Measurements from ENCODE around the gene SRSF1. TPM values are rescaled to one million over a fixed set of nuclear protein-coding genes. Genes with fewer than 3 reads are reported as not detected.
"Not testable (repeated sequence)": the region's sequence is repeated elsewhere in the genome, so short reads cannot be mapped to it uniquely, and the experiment has no call there.

The SRSF1 gene
- polyA plus RNA-seq, 2 donors, result 80.7 to 91.7 TPM

DNA sequence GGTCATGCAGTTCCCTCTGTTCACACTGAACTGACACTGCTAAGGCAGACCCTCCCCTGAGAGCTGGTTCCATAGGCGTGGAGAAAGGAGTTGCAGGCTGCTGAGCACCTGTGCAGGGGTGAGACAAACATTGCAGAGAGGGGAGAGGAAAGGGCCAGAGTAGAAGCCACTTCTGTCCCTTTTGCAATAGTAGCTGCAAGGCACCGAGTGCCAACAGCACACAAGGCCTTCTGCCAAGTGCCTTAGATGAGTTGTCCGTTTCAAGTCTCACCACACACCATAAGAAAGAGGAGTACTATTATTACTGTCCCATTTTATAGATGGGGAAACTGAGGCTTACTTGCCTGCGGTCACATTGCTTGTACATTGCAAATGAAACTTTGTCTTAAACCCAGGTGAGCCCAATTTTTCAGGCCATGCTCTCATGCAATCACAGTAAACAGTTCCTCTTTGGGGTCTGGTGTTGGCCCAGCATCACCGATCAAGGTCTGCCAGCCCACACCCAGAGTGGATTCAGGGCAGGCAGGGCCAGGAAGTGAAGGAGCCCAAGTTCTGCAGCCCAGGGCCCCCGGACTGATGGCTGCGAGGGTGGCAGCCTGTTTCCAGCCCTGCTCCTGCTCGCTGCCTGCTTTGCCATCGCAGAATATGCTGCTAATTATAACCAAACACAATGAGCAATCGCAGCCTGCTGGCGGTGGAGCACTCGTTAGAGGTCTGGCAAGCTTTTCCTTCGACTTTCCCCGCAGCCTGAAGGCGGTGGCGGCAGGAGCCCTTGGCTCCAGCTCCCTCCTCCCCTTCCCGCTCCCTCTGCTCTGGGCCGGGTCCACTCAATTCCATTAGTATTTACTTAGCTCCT, 39.4 kb upstream of the SRSF1 start:
- H3K27ac ChIP-seq (ENCODE audit: low read depth in 2 of 2, low read length in 1 of 2), result no peak overlapping the region
- H3K4me1 ChIP-seq (ENCODE audit: control insufficient read depth in 2 of 2, insufficient read depth in 2 of 2, low read length in 1 of 2), result peaks cover 2 to 4% of the 10 kb centered on the region in 2 donors
- H3K4me3 ChIP-seq (ENCODE audit: low read depth in 1 of 2, low read length in 2 of 2), result no peak overlapping the region
- H3K9me3 ChIP-seq (ENCODE audit: control insufficient read depth in 2 of 2, insufficient read depth in 1 of 2, low read depth in 1 of 2, low read length in 1 of 2), result no peaks in the 10 kb centered on the region
- WGBS, 2 donors, result 64 to 70% methylated on average over 18 of the region's 18 CpGs
- no peaks in the 10 kb centered on the region for H3K27me3 ChIP-seq (ENCODE audit: control insufficient read depth in 1 of 2, insufficient read depth in 2 of 2, low read length in 2 of 2)
- no peaks in the 10 kb centered on the region for H3K36me3 ChIP-seq (ENCODE audit: control insufficient read depth in 2 of 2, insufficient read depth in 2 of 2, low read length in 1 of 2)

DNA sequence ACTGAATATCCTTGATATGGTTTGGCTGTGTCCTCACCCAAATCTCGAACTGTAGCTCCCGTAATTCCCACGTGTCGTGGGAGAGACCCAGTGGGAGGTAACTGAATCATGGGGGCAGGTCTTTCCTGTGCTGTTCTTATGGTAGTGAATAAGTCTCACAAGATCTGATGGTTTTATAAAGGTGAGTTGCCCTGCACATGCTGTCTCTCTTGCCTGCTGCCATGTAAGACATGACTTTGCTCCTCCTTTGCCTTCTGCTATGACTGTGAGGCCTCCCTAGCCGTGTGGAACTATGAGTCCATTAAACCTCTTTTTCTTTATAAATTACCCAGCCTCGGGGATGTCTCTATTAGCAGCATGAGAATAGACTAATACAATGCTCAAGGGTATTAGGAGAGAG, 37.2 kb upstream of the SRSF1 start:
- H3K4me3 ChIP-seq (ENCODE audit: low read depth in 1 of 2, low read length in 2 of 2); H3K9me3 ChIP-seq (ENCODE audit: control insufficient read depth in 2 of 2, insufficient read depth in 1 of 2, low read depth in 1 of 2, low read length in 1 of 2); H3K36me3 ChIP-seq (ENCODE audit: control insufficient read depth in 2 of 2, insufficient read depth in 2 of 2, low read length in 1 of 2); H3K27me3 ChIP-seq (ENCODE audit: control insufficient read depth in 1 of 2, insufficient read depth in 2 of 2, low read length in 2 of 2); H3K4me1 ChIP-seq (ENCODE audit: control insufficient read depth in 2 of 2, insufficient read depth in 2 of 2, low read length in 1 of 2); H3K27ac ChIP-seq (ENCODE audit: low read depth in 2 of 2, low read length in 1 of 2): not testable (repeated sequence)
- WGBS, 2 donors, result 90 to 91% methylated on average over 6 of the region's 6 CpGs

DNA sequence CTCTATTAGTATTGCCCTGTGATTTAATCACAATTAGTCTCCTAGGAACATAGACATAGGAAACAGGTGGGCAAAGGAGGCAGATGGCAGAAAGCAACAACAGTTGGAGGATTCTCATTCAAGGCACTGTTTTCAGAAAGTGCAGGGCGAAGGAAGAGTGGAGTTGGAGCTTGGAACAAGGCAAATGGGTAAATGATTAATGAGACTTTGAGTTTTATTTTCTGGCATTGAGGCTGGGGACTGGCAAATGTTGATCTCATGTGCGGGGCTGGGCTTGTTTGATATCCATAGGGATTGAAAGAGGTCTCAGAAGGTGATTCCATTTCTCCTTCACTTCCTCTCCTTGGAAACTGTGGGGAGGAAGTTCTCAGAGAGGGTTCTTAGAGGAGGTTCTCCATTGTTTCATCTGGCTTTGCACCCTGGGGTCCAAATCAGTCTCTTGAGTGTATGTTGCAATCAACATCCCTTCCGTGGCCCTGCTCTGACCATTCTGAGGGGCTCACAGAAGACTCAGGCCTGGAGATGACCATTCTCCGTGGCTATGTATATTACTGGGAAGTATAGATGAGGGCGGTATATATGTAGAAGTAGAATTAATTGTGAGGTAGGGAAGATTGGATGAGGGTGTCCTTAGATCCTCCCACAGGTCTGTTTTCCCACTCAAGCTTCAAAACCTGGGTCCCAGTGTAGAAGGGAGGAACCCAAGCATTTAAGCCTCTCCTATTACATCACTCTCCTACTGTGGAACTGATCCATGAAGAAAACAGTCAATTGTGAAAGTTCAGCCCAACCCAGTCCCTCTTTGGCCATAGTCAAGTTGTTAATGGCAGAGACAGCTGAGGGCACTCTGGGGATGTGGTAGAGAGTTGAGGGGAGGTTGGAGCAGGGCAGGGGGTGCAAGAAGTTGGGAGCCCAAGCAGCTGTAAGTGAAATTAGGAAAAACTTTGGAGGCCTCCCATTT, 36.5 kb upstream of the SRSF1 start:
- WGBS, 2 donors, result 75 to 84% methylated on average over 5 of the region's 5 CpGs
- no peaks in the 10 kb centered on the region for H3K36me3 ChIP-seq (ENCODE audit: control insufficient read depth in 2 of 2, insufficient read depth in 2 of 2, low read length in 1 of 2)
- H3K4me3 ChIP-seq (ENCODE audit: low read depth in 1 of 2, low read length in 2 of 2), result no peak overlapping the region
- H3K9me3 ChIP-seq (ENCODE audit: control insufficient read depth in 2 of 2, insufficient read depth in 1 of 2, low read depth in 1 of 2, low read length in 1 of 2), result no peaks in the 10 kb centered on the region
- no peaks in the 10 kb centered on the region for H3K27me3 ChIP-seq (ENCODE audit: control insufficient read depth in 1 of 2, insufficient read depth in 2 of 2, low read length in 2 of 2)
- no peak overlapping the region for H3K27ac ChIP-seq (ENCODE audit: low read depth in 2 of 2, low read length in 1 of 2)
- H3K4me1 ChIP-seq (ENCODE audit: control insufficient read depth in 2 of 2, insufficient read depth in 2 of 2, low read length in 1 of 2), result peaks cover 2 to 4% of the 10 kb centered on the region in 2 donors

DNA sequence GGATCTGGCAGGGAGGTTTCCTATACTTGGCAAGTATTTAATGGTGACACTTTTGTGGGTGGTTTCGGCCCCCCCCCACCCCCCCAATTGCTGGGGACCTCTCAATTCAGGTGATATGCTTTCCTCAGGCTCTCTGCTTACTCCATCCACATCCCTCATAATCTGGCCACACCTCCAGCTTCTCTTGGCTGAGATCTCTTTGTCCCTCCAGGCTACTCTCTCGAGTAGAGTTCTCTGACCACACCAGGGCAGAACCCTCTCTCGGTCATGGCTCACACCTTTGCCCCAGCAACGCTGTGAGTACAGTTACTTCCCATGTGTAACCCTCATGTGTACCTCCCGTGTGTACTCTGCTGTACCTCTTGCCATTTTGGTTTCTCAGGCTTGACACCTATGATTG, 34.1 kb upstream of the SRSF1 start:
- no peaks in the 10 kb centered on the region for H3K9me3 ChIP-seq (ENCODE audit: control insufficient read depth in 2 of 2, insufficient read depth in 1 of 2, low read depth in 1 of 2, low read length in 1 of 2)
- no peaks in the 10 kb centered on the region for H3K27me3 ChIP-seq (ENCODE audit: control insufficient read depth in 1 of 2, insufficient read depth in 2 of 2, low read length in 2 of 2)
- peaks cover 0 to 2% of the 10 kb centered on the region in 2 donors for H3K4me1 ChIP-seq (ENCODE audit: control insufficient read depth in 2 of 2, insufficient read depth in 2 of 2, low read length in 1 of 2)
- no peak overlapping the region for H3K4me3 ChIP-seq (ENCODE audit: low read depth in 1 of 2, low read length in 2 of 2)
- no peaks in the 10 kb centered on the region for H3K36me3 ChIP-seq (ENCODE audit: control insufficient read depth in 2 of 2, insufficient read depth in 2 of 2, low read length in 1 of 2)
- 52 to 64% methylated on average over 5 of the region's 5 CpGs for WGBS, 2 donors
- H3K27ac ChIP-seq (ENCODE audit: low read depth in 2 of 2, low read length in 1 of 2), result no peak overlapping the region

DNA sequence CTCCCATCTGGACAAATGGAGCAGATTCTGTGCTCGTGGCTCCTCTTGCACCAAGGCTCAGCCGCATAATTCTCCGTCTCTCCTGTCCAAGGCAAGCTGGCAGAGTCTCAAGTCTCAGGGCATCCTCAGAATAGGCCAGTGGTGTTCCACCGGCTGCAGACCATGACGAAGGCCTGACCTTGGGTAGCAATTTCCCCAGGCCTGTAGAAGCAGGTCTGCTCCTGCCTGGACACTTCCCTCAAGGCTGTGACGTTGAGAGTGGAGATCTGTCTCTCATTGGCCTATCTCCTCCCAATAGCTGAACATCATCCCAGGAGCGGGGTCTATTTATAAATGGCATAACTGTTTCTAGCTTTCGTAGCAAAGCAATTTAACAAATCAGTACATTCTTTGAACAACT, 33.3 kb upstream of the SRSF1 start:
- Histone ChIP-seq H3K4me3 (ENCODE audit: low read depth in 1 of 2, low read length in 2 of 2) (no peak overlapping the region), H3K4me1 (ENCODE audit: control insufficient read depth in 2 of 2, insufficient read depth in 2 of 2, low read length in 1 of 2) (peaks cover 0 to 2% of the 10 kb centered on the region in 2 donors), H3K27me3 (ENCODE audit: control insufficient read depth in 1 of 2, insufficient read depth in 2 of 2, low read length in 2 of 2) (no peaks in the 10 kb centered on the region), H3K9me3 (ENCODE audit: control insufficient read depth in 2 of 2, insufficient read depth in 1 of 2, low read depth in 1 of 2, low read length in 1 of 2) (no peaks in the 10 kb centered on the region), H3K36me3 (ENCODE audit: control insufficient read depth in 2 of 2, insufficient read depth in 2 of 2, low read length in 1 of 2) (no peaks in the 10 kb centered on the region), H3K27ac (ENCODE audit: low read depth in 2 of 2, low read length in 1 of 2) (no peak overlapping the region)
- WGBS, 2 donors, result 64 to 73% methylated on average over 8 of the region's 8 CpGs

DNA sequence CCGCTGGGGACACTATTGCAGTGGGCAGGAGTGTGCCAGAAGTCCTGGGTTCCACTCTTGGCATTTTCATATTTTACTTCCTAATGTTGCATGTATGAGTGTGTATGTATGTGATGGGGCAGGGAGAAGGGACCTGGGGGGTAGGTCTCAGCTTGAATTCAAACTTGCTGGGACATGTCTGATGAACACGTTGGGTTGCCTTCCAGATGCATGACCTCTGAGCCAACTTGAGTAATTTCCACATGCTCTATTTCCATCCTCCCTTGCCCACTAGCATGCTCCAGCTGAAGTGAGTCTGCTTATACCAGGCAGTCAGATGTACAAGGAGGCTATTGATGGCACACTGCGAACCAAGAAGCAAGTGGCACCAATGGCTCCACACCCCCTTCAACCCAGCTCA, 32.9 kb upstream of the SRSF1 start:
- Histone ChIP-seq H3K27ac (ENCODE audit: low read depth in 2 of 2, low read length in 1 of 2) (no peak overlapping the region), H3K4me1 (ENCODE audit: control insufficient read depth in 2 of 2, insufficient read depth in 2 of 2, low read length in 1 of 2) (peaks cover 0 to 2% of the 10 kb centered on the region in 2 donors), H3K4me3 (ENCODE audit: low read depth in 1 of 2, low read length in 2 of 2) (no peak overlapping the region), H3K9me3 (ENCODE audit: control insufficient read depth in 2 of 2, insufficient read depth in 1 of 2, low read depth in 1 of 2, low read length in 1 of 2) (no peaks in the 10 kb centered on the region), H3K27me3 (ENCODE audit: control insufficient read depth in 1 of 2, insufficient read depth in 2 of 2, low read length in 2 of 2) (no peaks in the 10 kb centered on the region), H3K36me3 (ENCODE audit: control insufficient read depth in 2 of 2, insufficient read depth in 2 of 2, low read length in 1 of 2) (no peaks in the 10 kb centered on the region)
- WGBS, 2 donors, result 69 to 80% methylated on average over 3 of the region's 3 CpGs

DNA sequence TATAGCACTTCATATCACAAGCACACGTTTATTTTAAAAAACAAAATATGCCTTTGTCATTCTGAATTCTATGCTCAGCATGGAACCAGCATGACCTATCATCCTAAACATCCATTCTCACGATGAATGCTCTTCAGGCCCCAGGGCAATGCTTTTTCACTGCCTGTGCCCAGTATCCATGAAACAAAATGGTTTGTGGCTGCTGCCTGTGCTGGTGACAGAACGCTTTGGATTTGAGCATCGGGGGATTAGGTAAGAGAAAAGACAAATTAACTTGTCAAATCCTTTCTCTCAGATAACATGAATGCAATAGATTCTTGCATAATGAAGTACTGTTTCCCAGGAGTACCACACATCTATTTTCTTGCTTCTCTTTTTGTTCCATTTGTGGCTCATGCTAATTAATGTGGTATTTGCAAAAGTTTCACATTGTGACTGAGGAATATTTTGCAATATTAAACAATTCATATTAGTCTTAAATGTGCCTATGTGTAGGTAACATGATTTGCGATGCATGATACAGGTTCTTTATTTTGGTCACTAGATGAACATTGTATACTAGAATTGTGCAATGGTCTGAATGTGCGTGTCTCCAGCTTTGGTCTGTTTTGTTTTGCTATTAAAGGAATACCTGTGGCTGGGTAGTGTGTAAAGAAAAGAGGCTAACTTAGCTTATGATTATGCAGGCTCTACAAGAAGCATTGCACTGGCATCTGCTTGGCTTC, 25.8 kb upstream of the SRSF1 start:
- 47 to 51% methylated on average over 6 of the region's 6 CpGs for WGBS, 2 donors

DNA sequence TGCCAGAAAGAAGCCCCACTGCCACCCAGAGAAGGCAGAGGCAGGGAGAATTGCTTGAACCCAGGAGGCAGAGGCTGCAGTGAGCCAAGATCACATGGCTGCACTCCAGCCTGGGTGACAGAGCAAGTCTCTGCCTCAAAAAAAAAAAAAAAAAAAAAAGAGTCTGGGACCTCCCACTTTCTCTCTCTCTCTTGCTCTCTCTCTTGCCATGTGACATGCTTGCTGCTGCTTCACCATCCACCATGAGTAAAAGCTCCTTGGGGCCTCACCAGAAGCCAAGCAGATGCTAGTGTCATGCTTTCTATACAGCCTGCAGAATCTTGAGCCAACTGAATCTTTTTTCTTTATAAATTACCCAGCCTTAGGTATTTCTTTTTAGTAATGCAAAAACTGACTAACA, 21.5 kb upstream of the SRSF1 start:
- Histone ChIP-seq H3K4me1 (ENCODE audit: control insufficient read depth in 2 of 2, insufficient read depth in 2 of 2, low read length in 1 of 2) (no peaks in the 10 kb centered on the region), H3K27me3 (ENCODE audit: control insufficient read depth in 1 of 2, insufficient read depth in 2 of 2, low read length in 2 of 2) (no peaks in the 10 kb centered on the region), H3K4me3 (ENCODE audit: low read depth in 1 of 2, low read length in 2 of 2) (no peak overlapping the region), H3K9me3 (ENCODE audit: control insufficient read depth in 2 of 2, insufficient read depth in 1 of 2, low read depth in 1 of 2, low read length in 1 of 2) (no peaks in the 10 kb centered on the region), H3K36me3 (ENCODE audit: control insufficient read depth in 2 of 2, insufficient read depth in 2 of 2, low read length in 1 of 2) (no peaks in the 10 kb centered on the region), H3K27ac (ENCODE audit: low read depth in 2 of 2, low read length in 1 of 2) (no peak overlapping the region)

More for the DNA sequence above, 25.8 kb upstream of the SRSF1 start:
- no peaks in the 10 kb centered on the region for H3K9me3 ChIP-seq (ENCODE audit: control insufficient read depth in 2 of 2, insufficient read depth in 1 of 2, low read depth in 1 of 2, low read length in 1 of 2)
- H3K27ac ChIP-seq (ENCODE audit: low read depth in 2 of 2, low read length in 1 of 2), result no peak overlapping the region
- no peaks in the 10 kb centered on the region for H3K27me3 ChIP-seq (ENCODE audit: control insufficient read depth in 1 of 2, insufficient read depth in 2 of 2, low read length in 2 of 2)
- no peak overlapping the region for H3K4me3 ChIP-seq (ENCODE audit: low read depth in 1 of 2, low read length in 2 of 2)
- H3K36me3 ChIP-seq (ENCODE audit: control insufficient read depth in 2 of 2, insufficient read depth in 2 of 2, low read length in 1 of 2), result no peaks in the 10 kb centered on the region
- no peaks in the 10 kb centered on the region for H3K4me1 ChIP-seq (ENCODE audit: control insufficient read depth in 2 of 2, insufficient read depth in 2 of 2, low read length in 1 of 2)

DNA sequence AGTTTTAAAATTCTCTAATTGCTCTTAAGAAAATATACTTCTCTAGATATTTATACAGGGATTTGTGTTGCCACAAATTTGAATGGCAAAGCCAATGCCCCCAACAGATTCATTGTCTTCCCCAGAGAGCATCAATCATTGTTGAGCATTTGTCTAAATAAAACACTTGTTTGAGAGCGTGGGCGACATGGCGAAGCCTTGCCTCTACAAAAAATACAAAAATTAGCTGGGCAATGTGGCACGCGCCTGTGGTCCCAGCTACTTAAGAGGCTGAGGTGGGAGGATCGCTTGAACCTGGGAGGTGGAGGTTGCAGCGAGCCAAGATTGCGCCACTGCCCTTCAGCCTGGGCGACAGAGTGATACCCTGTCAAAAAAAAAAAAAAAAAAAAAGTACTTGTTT, 13.4 kb upstream of the SRSF1 start:
- H3K36me3 ChIP-seq (ENCODE audit: control insufficient read depth in 2 of 2, insufficient read depth in 2 of 2, low read length in 1 of 2), result no peaks in the 10 kb centered on the region
- 82% methylated on average over 9 of the region's 9 CpGs for WGBS, 2 donors
- H3K4me1 ChIP-seq (ENCODE audit: control insufficient read depth in 2 of 2, insufficient read depth in 2 of 2, low read length in 1 of 2), result no peaks in the 10 kb centered on the region
- no peaks in the 10 kb centered on the region for H3K27me3 ChIP-seq (ENCODE audit: control insufficient read depth in 1 of 2, insufficient read depth in 2 of 2, low read length in 2 of 2)
- H3K9me3 ChIP-seq (ENCODE audit: control insufficient read depth in 2 of 2, insufficient read depth in 1 of 2, low read depth in 1 of 2, low read length in 1 of 2), result no peaks in the 10 kb centered on the region
- H3K4me3 ChIP-seq (ENCODE audit: low read depth in 1 of 2, low read length in 2 of 2), result no peak overlapping the region
- H3K27ac ChIP-seq (ENCODE audit: low read depth in 2 of 2, low read length in 1 of 2), result no peak overlapping the region
